Panc1 (cell line): Measurements from ENCODE around the gene TMEM185B.

Experiments
- CTCF ChIP-seq: fragments of 450-650 bp; IDR thresholded peaks from 2 replicates; pipeline ENCODE4 v1.5.1; 2017; ENCODE audit warnings: mild to moderate bottlenecking
- POLR2AphosphoS5 ChIP-seq: IDR thresholded peaks from 2 replicates; pipeline ENCODE4 v1.6.1; 2012; ENCODE audit warnings: mild to moderate bottlenecking, low read depth, low read length, moderate library complexity
- TCF7L2 ChIP-seq: IDR thresholded peaks from 2 replicates; pipeline ENCODE4 v1.6.1; 2011; ENCODE audit warnings: mild to moderate bottlenecking, low read depth, low read length, inconsistent platforms

GRCh38 chr2:120271711-120272379, 48.6 kb upstream of the TMEM185B start:
- TF ChIP-seq CTCF (no peak), POLR2AphosphoS5 (no peak), TCF7L2 (no peak)
